K562 (cell line): ENCODE data around the gene PI4K2B. TPM values are rescaled to one million over a fixed set of nuclear protein-coding genes. Genes with fewer than 3 reads are reported as not detected.
A peak's percentile ranks its signal among the peaks of the same experiment; 100 is the strongest.

Experiments
- ATAC-seq: fragments of 200-7000 bp; cut with Tn5 transposase; 3 replicates; pipeline ENCODE4 v1.9.1; 2020; ENCODE audit warnings: moderate library complexity
- BruUV-seq: library from RNA; stranded (reverse); fragments of 400-500 nt; replicated peaks from 2 replicates; lab custom pipeline; 2021; lab: Mats Ljungman, UMichigan
- CTCF ChIA-PET: fragments of 300-600 bp; formaldehyde crosslinking; extraction: SDS; loops from one replicate; lab custom pipeline; 2021; ENCODE audit warnings: low intra/inter-chr PET ratio; lab: Yijun Ruan, JAX
- POLR2A ChIA-PET: fragments of 300-600, 350-650 bp; sonication (Branson Sonifier 250); formaldehyde crosslinking; extraction: SDS; loops from one replicate; lab custom pipeline; 2021; ENCODE audit warnings: antibody characterized with exemption, inconsistent platforms; lab: Yijun Ruan, JAX
- DNase-seq, 4 experiments: peaks; one replicate each; pipeline versions ENCODE4 v3.0.0 to v3.0.0-alpha.2; 2011 to 2018; ENCODE audit warnings: low spot score in 3 of 4, mixed read lengths in 3 of 4; ENCODE audit errors: extremely low read depth in 1 of 4
- FAIRE-seq: peaks from 2 replicates; lab custom pipeline; 2011; peaks lifted over from hg19 to GRCh38; lab: Jason Lieb, UNC
- H2AFZ ChIP-seq: 2 replicates; pipeline ENCODE4 v1.6.0; 2011; ENCODE audit warnings: low read depth, low read length, control low read depth, inconsistent platforms
- H3K27ac ChIP-seq: fragments of 200-600 bp; 3 replicates; pipeline ENCODE4 v1.8.0; 2011; ENCODE audit warnings: low read depth, mild to moderate bottlenecking, control low read depth, inconsistent platforms, low read length, moderate library complexity, mixed read lengths; ENCODE audit errors: extremely low read depth
- H3K27me3 ChIP-seq, 2 experiments: fragments of 300-600 bp in 1 of 2; 2 replicates in 1 of 2; 3 replicates in 1 of 2; pipeline versions ENCODE4 v1.6.0 to v1.8.0; 2011; ENCODE audit warnings: inconsistent platforms in 2 of 2, low read length in 2 of 2, mild to moderate bottlenecking in 1 of 2, mixed read lengths in 1 of 2, moderate library complexity in 1 of 2; ENCODE audit not compliant: control insufficient read depth in 2 of 2, insufficient read depth in 2 of 2
- H3K36me3 ChIP-seq: fragments of 300-600 bp; 3 replicates; pipeline ENCODE4 v1.8.0; 2011; ENCODE audit warnings: mild to moderate bottlenecking, low read length, inconsistent platforms; ENCODE audit not compliant: control insufficient read depth, insufficient read depth
- H3K4me1 ChIP-seq, 2 experiments: fragments of 200-600 bp in 1 of 2; replicated peaks in 1 of 2; 2 replicates in 1 of 2; 3 replicates in 1 of 2; pipeline versions ENCODE4 v1.5.1 to v1.8.0; 2011; ENCODE audit warnings: inconsistent platforms in 2 of 2, low read length in 2 of 2, mild to moderate bottlenecking in 1 of 2, mixed read lengths in 1 of 2, moderate library complexity in 1 of 2; ENCODE audit not compliant: control insufficient read depth in 2 of 2, insufficient read depth in 2 of 2
- H3K4me2 ChIP-seq: 2 replicates; pipeline ENCODE4 v1.6.1; 2011; ENCODE audit warnings: low read length, control low read depth, inconsistent platforms, mixed read lengths; ENCODE audit not compliant: insufficient read depth
- H3K4me3 ChIP-seq: fragments of 200-600 bp; sonication (generic), shearing (Covaris generic); 2 replicates; pipeline ENCODE4 v1.5.1; 2016; ENCODE audit warnings: control low read depth, inconsistent platforms
- H3K79me2 ChIP-seq: fragments of 200-600 bp; 3 replicates; pipeline ENCODE4 v1.8.0; 2011; ENCODE audit warnings: low read length, inconsistent platforms; ENCODE audit not compliant: control insufficient read depth, insufficient read depth
- H3K9ac ChIP-seq, 2 experiments: 2 replicates each; pipeline versions ENCODE4 v1.6.0 to v1.6.1; 2011; ENCODE audit warnings: low read depth in 2 of 2, low read length in 2 of 2, control low read depth in 1 of 2, inconsistent platforms in 1 of 2, mild to moderate bottlenecking in 1 of 2, mixed read lengths in 1 of 2; ENCODE audit not compliant: insufficient read depth in 1 of 2
- H3K9me1 ChIP-seq: one replicate; pipeline ENCODE4 v1.6.0; 2011; ENCODE audit warnings: inconsistent platforms, mild to moderate bottlenecking, low read length, moderate library complexity; ENCODE audit not compliant: control insufficient read depth, insufficient read depth
- H3K9me3 ChIP-seq: replicated peaks from 2 replicates; pipeline ENCODE4 v1.5.1; 2011; ENCODE audit warnings: low read depth, low read length, inconsistent platforms; ENCODE audit not compliant: control insufficient read depth, insufficient read depth
- H4K20me1 ChIP-seq: replicated peaks from 2 replicates; pipeline ENCODE4 v1.6.1; 2011; ENCODE audit warnings: low read length, inconsistent platforms, mixed read lengths; ENCODE audit not compliant: control insufficient read depth, insufficient read depth
- CBFA2T2 ChIP-seq: fragments of 450-650 bp; conservative IDR thresholded peaks from 2 replicates; pipeline ENCODE4 v1.6.1; 2017; ENCODE audit warnings: mild to moderate bottlenecking
- CBFA2T3 ChIP-seq: fragments of 450-650 bp; IDR thresholded peaks from 2 replicates; pipeline ENCODE4 v1.6.1; 2017
- NKRF ChIP-seq: fragments of 450-650 bp; IDR thresholded peaks from 2 replicates; pipeline ENCODE4 v1.6.1; 2016; ENCODE audit warnings: borderline replicate concordance
- RBM15 ChIP-seq: fragments of 200-400 bp; formaldehyde crosslinking; IDR thresholded peaks from 2 replicates; pipeline ENCODE4 v1.6.1; 2018; ENCODE audit warnings: mild to moderate bottlenecking, low read length, moderate library complexity; ENCODE audit not compliant: insufficient read depth
- ZFP91 ChIP-seq: sonication (generic); formaldehyde crosslinking; IDR thresholded peaks from 2 replicates; pipeline ENCODE4 v1.8.0; 2022; ENCODE audit warnings: mild to moderate bottlenecking, missing genetic modification reagents
- ZNF609 ChIP-seq: sonication (generic); formaldehyde crosslinking; IDR thresholded peaks from 2 replicates; pipeline ENCODE4 v1.8.1; 2023; ENCODE audit warnings: missing genetic modification reagents, mild to moderate bottlenecking, borderline replicate concordance
- whole genome bisulfite sequencing: fragments of 100-300 bp; shearing (Covaris generic); methylation state at CpG from one replicate; pipeline ENCODE4 v1.1.6; 2016; ENCODE audit warnings: low coverage, mixed read lengths; ENCODE audit not compliant: insufficient coverage; ENCODE audit errors: missing lambda C conversion rate; 5-methylcytosine and 5-hydroxymethylcytosine counted together
- in situ Hi-C: fragments of 300-500 bp; cut with MboI; formaldehyde crosslinking; loops from 4 replicates; pipeline ENCODE4 v1.15.0; 2018; ENCODE audit warnings: inconsistent platforms, mixed read lengths
- intact Hi-C: fragments of 100-400 bp; cut with micrococcal nuclease; formaldehyde crosslinking; loops from 2 replicates; pipeline ENCODE4 v1.14.2; 2022
- polyA plus RNA-seq, 8 experiments: library from polyadenylated mRNA; depleted of rRNA in 4 of 8; stranded (reverse) in 5 of 8; unstranded in 3 of 8; fragments of >200 nt; fragmentation: Nextera tagmentation in 2 of 8; fragmentation: Illumina TruSeq in 1 of 8; extraction: Ambion mirVana in 2 of 8; extraction: Trizol in 1 of 8; gene quantifications; 2 replicates each; pipeline versions ENCODE4 v1.2.1 to v1.2.3, GENCODE V29; 2011 to 2014; ENCODE audit warnings: inconsistent platforms in 1 of 8, missing spikeins in 1 of 8
- total RNA-seq, 7 experiments: library from RNA; depleted of rRNA in 6 of 7; stranded (reverse); fragments of >200 nt in 6 of 7; fragmentation: Illumina TruSeq in 2 of 7; extraction: Trizol in 2 of 7; gene quantifications; 2 replicates each; pipeline versions ENCODE4 v1.2.1 to v1.2.3, GENCODE V29; 2011 to 2021; ENCODE audit warnings: low replicate concordance in 1 of 7

PI4K2B gene
- total and polyA plus RNA-seq, 9 of the 15 experiments (the other 6 are each of a cell fraction or from before 2014, with no cell fraction given) = 4.5 to 21.4 (median 16.5) TPM

GRCh38 chr4:25184056-25184455 lies 49.8 kb upstream of the PI4K2B start:
- no peaks in the 10 kb centered on the region for H3K36me3 ChIP-seq
- no peaks in the 10 kb centered on the region; a peak in 1 of 5 replicates for H3K4me1 ChIP-seq
- TF ChIP-seq CBFA2T3 (peak; percentile 57), ZFP91 (CRISPR knock-in tag) (no peak), ZNF609 (CRISPR knock-in tag) (no peak), NKRF (no peak), CBFA2T2 (peak; percentile 22; the same call in 1 of the 2 replicates), RBM15 (no peak)
- DNase-seq (peak in 1 of 4 experiments; percentile 19), FAIRE-seq (no peak), ATAC-seq (no peak)
- H3K79me2 ChIP-seq = no peaks in the 10 kb centered on the region
- H3K9me1 ChIP-seq = no peaks in the 10 kb centered on the region
- intact Hi-C loops = loop anchor here (5.0 kb wide), 1 partner anchor 48 kb away; the partner anchor contains the start of gene PI4K2B
- no peak overlapping the region for H3K4me3 ChIP-seq
- no peak overlapping the region for H3K9ac ChIP-seq
- POLR2A ChIA-PET = interaction anchor here (0.6 kb wide), 1 partner anchor 148 kb away, joined by 3 read pairs; no protein-coding TSS in a partner anchor
- no peaks in the 10 kb centered on the region for H3K9me3 ChIP-seq
- no peaks in the 10 kb centered on the region for H3K27me3 ChIP-seq
- WGBS = 8% methylated on average over 4 of the region's 4 CpGs
- H2AFZ ChIP-seq = no peak overlapping the region
- H3K27ac ChIP-seq = no peak overlapping the region
- in situ Hi-C loops = no loop called here
- CTCF ChIA-PET = no interaction called here
- BruUV-seq = no TSS peak
- no peaks in the 10 kb centered on the region; the same call in none of the 2 replicates for H4K20me1 ChIP-seq
- H3K4me2 ChIP-seq = no peak overlapping the region
